Measurements from ENCODE around the gene CISD1.
"Not testable (repeated sequence)": the region's sequence is repeated elsewhere in the genome, so short reads cannot be mapped to it uniquely, and the experiment has no call there.

The CISD1 gene

DNA sequence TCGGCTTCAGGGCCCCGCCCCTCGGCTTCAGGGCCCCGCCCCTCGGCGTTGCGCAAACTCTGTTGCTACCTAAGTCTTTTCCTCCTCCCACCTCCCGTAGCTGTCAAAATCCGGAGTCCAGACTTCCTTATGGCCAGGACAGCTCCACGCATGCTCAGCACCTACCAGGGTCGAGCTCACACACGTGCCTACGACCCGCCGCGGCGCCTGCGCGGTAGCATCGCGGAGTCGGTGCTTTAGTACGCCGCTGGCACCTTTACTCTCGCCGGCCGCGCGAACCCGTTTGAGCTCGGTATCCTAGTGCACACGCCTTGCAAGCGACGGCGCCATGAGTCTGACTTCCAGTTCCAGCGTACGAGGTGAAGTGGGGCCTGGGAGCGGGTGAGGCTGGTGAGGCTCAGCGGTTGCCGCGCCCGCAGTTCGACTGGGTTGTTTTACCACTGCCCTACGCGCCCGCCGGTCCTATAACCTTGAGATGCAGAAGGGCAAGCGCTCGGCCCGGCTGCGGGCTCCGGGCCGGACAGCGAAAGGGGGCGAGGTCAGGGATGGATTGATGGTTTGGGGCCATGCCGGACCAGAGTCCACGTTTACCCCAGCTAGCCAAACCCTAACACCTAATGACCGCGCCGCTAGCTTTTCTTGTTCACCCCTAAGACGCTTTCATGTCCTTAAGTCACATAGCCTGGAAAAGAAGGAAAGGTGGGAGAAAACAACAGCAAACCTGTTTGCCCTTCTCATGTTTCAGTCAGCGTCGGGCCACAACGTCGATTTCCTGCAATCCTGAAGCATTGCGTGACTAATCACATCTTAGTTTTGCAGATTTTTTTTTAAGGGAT is at the start of gene CISD1:
TSS of gene CISD1 (plus strand) at position 217 of the 836 bp plus-strand sequence. CDS start at position 329, 112 bp downstream.
- H3K4me1 ChIP-seq (ENCODE audit: control insufficient read depth, insufficient read depth, low read length): peaks cover 21% of the 10 kb centered on the region
- peak within 1 kb of the TSS; percentile 45; the same call in 1 of the 2 replicates for H3K27ac ChIP-seq (ENCODE audit: low read depth, low read length)
- H3K9ac ChIP-seq (ENCODE audit: low read length): peak within 1 kb of the TSS; percentile 79
- H3K36me3 ChIP-seq (ENCODE audit: control insufficient read depth, insufficient read depth, low read length): no peaks in the 10 kb centered on the region
- no peaks in the 10 kb centered on the region for H3K9me3 ChIP-seq (ENCODE audit: control insufficient read depth, insufficient read depth, low read depth, low read length)
- peak within 1 kb of the TSS; percentile 76 for H3K4me3 ChIP-seq (ENCODE audit: low read depth, low read length)
- H3K27me3 ChIP-seq (ENCODE audit: control insufficient read depth, insufficient read depth, low read length): no peaks in the 10 kb centered on the region

- Histone ChIP-seq H3K4me1 (ENCODE audit: control insufficient read depth, insufficient read depth, low read length) (no peaks in the 10 kb centered on the region), H3K9me3 (ENCODE audit: control insufficient read depth, insufficient read depth, low read depth, low read length) (no peaks in the 10 kb centered on the region), H3K36me3 (ENCODE audit: control insufficient read depth, insufficient read depth, low read length) (no peaks in the 10 kb centered on the region), H3K27me3 (ENCODE audit: control insufficient read depth, insufficient read depth, low read length) (no peaks in the 10 kb centered on the region), H3K4me3 (ENCODE audit: low read depth, low read length) (no peak overlapping the region), H3K9ac (ENCODE audit: low read length) (no peak overlapping the region), H3K27ac (ENCODE audit: low read depth, low read length) (no peak overlapping the region)
Measured at GRCh38 chr10:58219875-58220274, 49.1 kb upstream of the CISD1 start.

DNA sequence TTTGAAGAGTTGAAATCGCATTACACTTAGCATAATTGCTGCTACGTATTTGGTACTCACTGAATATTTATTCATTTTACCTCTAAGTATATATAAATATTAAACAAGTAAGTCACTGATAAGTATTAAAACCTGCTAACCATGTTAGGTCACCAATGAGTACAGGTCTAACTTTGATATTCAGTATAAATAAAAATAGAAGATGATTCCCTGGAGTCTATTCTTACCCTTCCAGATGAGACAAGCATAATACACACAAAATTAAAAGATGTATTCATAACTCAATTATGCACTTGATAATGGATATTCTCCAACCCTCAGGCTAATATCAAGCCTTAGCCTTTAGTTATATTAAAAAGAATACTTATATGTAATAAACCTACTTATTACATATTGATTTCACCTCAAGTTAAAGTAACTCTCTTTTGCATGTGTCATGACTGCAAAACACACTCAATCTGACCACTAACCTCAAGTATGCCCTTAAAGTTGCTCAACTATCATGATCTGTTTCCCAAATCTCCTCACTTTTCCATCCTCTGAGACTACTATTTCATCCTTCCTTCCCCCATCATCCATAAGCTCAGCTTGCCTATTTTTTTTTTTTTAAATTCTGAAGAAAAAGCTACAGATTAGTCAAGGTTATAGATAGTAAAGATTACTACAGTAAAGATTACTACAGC is 48.1 kb upstream of the CISD1 start:
- Histone ChIP-seq H3K27me3 (ENCODE audit: control insufficient read depth, insufficient read depth, low read length) (no peaks in the 10 kb centered on the region), H3K4me3 (ENCODE audit: low read depth, low read length) (no peak overlapping the region), H3K27ac (ENCODE audit: low read depth, low read length) (no peak overlapping the region), H3K4me1 (ENCODE audit: control insufficient read depth, insufficient read depth, low read length) (no peaks in the 10 kb centered on the region), H3K9ac (ENCODE audit: low read length) (no peak overlapping the region), H3K9me3 (ENCODE audit: control insufficient read depth, insufficient read depth, low read depth, low read length) (no peaks in the 10 kb centered on the region), H3K36me3 (ENCODE audit: control insufficient read depth, insufficient read depth, low read length) (peaks cover 3% of the 10 kb centered on the region; the same call in 1 of the 2 replicates)

DNA sequence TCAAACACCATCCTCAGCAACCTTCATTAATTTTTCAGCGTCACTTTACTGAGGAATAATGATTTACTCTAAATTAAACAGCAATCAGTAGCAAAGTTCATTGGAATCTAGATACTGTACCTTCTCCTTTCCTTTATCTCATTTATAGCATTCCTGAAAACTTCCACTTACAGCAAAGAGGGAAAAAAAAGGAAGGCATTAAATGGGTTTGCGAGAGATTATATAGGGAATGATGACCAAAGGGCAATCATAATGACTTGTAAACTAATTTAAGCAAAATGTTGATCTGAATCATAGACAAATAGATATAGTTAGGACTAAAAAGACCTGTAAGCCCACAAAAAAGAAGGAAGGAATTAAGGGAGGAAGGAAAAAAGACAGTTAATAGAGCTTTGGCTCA is 43.3 kb upstream of the CISD1 start:
- H3K27me3 ChIP-seq (ENCODE audit: control insufficient read depth, insufficient read depth, low read length): no peaks in the 10 kb centered on the region
- H3K9ac ChIP-seq (ENCODE audit: low read length): no peak overlapping the region
- H3K4me3 ChIP-seq (ENCODE audit: low read depth, low read length): no peak overlapping the region
- no peaks in the 10 kb centered on the region for H3K9me3 ChIP-seq (ENCODE audit: control insufficient read depth, insufficient read depth, low read depth, low read length)
- H3K36me3 ChIP-seq (ENCODE audit: control insufficient read depth, insufficient read depth, low read length): peaks cover 8% of the 10 kb centered on the region
- no peaks in the 10 kb centered on the region for H3K4me1 ChIP-seq (ENCODE audit: control insufficient read depth, insufficient read depth, low read length)
- no peak overlapping the region for H3K27ac ChIP-seq (ENCODE audit: low read depth, low read length)

DNA sequence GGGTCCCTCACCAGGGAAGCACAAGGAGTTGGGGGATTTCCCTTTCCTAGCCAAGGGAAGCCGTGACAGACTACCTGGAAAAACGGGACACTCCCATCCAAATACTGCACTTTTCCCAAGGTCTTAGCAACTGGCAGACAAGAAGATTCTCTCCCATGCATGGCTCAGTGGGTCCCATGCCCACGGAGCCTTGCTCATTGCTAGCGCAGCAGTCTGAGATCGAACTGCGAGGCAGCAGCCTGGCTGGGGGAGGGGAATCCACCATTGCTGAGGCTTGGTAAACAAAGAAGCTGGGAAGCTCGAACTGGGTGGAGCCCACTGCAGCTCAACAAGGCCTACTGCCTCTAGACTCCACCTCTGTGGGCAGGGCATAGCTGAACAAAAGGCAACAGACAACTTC is 39.1 kb upstream of the CISD1 start:
- not testable (repeated sequence) for H3K9me3 ChIP-seq (ENCODE audit: control insufficient read depth, insufficient read depth, low read depth, low read length); H3K27me3 ChIP-seq (ENCODE audit: control insufficient read depth, insufficient read depth, low read length); H3K4me1 ChIP-seq (ENCODE audit: control insufficient read depth, insufficient read depth, low read length); H3K27ac ChIP-seq (ENCODE audit: low read depth, low read length); H3K36me3 ChIP-seq (ENCODE audit: control insufficient read depth, insufficient read depth, low read length)
- H3K9ac ChIP-seq (ENCODE audit: low read length): peak overlapping the region; percentile 3
- H3K4me3 ChIP-seq (ENCODE audit: low read depth, low read length): peak overlapping the region; percentile 37; the same call in 1 of the 2 replicates

- Histone ChIP-seq H3K27me3 (ENCODE audit: control insufficient read depth, insufficient read depth, low read length) (no peaks in the 10 kb centered on the region), H3K9me3 (ENCODE audit: control insufficient read depth, insufficient read depth, low read depth, low read length) (no peaks in the 10 kb centered on the region; the same call in 1 of the 2 replicates), H3K27ac (ENCODE audit: low read depth, low read length) (peak overlapping the region; percentile 9; the same call in 1 of the 2 replicates), H3K4me1 (ENCODE audit: control insufficient read depth, insufficient read depth, low read length) (peaks cover 17% of the 10 kb centered on the region), H3K9ac (ENCODE audit: low read length) (no peak overlapping the region), H3K4me3 (ENCODE audit: low read depth, low read length) (no peak overlapping the region), H3K36me3 (ENCODE audit: control insufficient read depth, insufficient read depth, low read length) (peaks cover 21% of the 10 kb centered on the region)
Measured at GRCh38 chr10:58237014-58237834, 31.7 kb upstream of the CISD1 start.

DNA sequence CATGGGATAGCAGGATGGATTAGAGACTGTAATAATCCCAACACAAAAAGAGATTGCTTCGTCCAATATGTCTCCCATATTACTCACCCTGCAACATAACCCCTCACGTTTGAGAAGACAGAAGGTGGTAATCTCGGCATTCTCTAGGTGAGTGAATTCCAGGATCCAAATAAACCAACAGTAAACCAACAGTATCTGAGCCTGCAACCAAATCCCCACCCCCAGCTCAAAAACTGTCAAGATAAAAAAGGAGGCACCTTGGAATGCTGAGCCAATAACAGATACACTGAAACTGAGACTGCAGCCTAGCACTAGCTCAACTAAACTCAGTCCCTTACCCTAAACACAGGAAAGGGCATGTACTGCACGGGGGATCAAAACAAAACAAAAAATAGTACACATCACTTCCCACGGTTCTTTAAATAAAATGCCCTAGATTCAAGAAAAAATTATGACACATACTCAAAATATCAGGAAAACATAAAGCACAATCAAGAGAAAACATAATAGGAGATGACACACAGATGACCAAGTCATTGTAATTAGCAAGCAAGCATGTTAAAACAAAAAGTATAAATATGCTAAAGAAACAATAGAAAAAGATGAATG is 29.3 kb upstream of the CISD1 start:
- Histone ChIP-seq H3K4me1 (ENCODE audit: control insufficient read depth, insufficient read depth, low read length) (peaks cover 17% of the 10 kb centered on the region), H3K27me3 (ENCODE audit: control insufficient read depth, insufficient read depth, low read length) (no peaks in the 10 kb centered on the region), H3K4me3 (ENCODE audit: low read depth, low read length) (no peak overlapping the region), H3K27ac (ENCODE audit: low read depth, low read length) (no peak overlapping the region), H3K9me3 (ENCODE audit: control insufficient read depth, insufficient read depth, low read depth, low read length) (peaks cover 16% of the 10 kb centered on the region), H3K9ac (ENCODE audit: low read length) (no peak overlapping the region), H3K36me3 (ENCODE audit: control insufficient read depth, insufficient read depth, low read length) (peaks cover 21% of the 10 kb centered on the region)

DNA sequence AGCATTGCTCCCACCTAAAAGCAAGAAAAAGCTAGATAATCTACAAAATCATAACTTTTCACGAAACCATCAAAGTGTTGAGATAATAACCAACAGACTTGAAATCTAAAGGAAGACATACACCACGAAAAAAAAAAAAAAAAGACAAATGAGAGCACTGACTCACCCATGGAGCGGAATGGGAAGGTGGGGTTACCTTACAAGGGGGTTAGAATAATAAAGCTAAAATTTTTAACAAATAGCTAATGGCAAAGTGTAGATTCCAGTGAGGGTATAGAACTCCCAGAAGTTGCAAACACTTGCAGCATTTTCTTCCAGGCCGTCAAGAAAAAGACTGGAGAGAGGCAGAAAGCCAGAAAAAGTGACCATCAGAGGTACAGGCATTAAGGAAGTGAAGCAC is 28.4 kb upstream of the CISD1 start:
- H3K27ac ChIP-seq (ENCODE audit: low read depth, low read length): 0 out of 2 replicates have a peak overlapping the region, but pooled peaks have one; percentile 8
- H3K4me3 ChIP-seq (ENCODE audit: low read depth, low read length): no peak overlapping the region
- no peak overlapping the region for H3K9ac ChIP-seq (ENCODE audit: low read length)
- H3K9me3 ChIP-seq (ENCODE audit: control insufficient read depth, insufficient read depth, low read depth, low read length): peaks cover 21% of the 10 kb centered on the region
- H3K4me1 ChIP-seq (ENCODE audit: control insufficient read depth, insufficient read depth, low read length): peaks cover 17% of the 10 kb centered on the region
- no peaks in the 10 kb centered on the region for H3K27me3 ChIP-seq (ENCODE audit: control insufficient read depth, insufficient read depth, low read length)
- peaks cover 19% of the 10 kb centered on the region for H3K36me3 ChIP-seq (ENCODE audit: control insufficient read depth, insufficient read depth, low read length)

DNA sequence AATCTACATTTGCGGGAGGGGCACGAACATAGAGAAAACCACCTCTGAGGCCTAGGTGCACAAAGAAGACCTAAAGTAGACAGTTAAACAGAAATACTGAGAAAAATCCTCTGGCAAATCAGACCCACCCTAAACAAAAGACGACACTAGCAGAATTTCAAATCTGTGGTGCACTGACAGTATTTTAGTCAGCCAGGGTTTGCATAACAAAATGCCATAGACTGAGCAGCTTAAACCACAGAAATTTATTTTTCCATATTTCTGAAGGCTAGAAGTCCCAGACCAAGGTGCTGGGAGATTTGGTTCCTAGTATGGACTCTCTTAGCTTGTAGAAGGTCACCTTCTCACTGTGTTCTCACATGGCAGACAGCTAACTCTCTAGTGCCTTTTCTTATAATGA is 27.6 kb upstream of the CISD1 start:
- H3K9me3 ChIP-seq (ENCODE audit: control insufficient read depth, insufficient read depth, low read depth, low read length): peaks cover 21% of the 10 kb centered on the region
- H3K4me1 ChIP-seq (ENCODE audit: control insufficient read depth, insufficient read depth, low read length): peaks cover 17% of the 10 kb centered on the region
- H3K27ac ChIP-seq (ENCODE audit: low read depth, low read length): no peak overlapping the region
- peaks cover 11% of the 10 kb centered on the region for H3K36me3 ChIP-seq (ENCODE audit: control insufficient read depth, insufficient read depth, low read length)
- no peak overlapping the region for H3K4me3 ChIP-seq (ENCODE audit: low read depth, low read length)
- H3K27me3 ChIP-seq (ENCODE audit: control insufficient read depth, insufficient read depth, low read length): no peaks in the 10 kb centered on the region
- H3K9ac ChIP-seq (ENCODE audit: low read length): no peak overlapping the region

DNA sequence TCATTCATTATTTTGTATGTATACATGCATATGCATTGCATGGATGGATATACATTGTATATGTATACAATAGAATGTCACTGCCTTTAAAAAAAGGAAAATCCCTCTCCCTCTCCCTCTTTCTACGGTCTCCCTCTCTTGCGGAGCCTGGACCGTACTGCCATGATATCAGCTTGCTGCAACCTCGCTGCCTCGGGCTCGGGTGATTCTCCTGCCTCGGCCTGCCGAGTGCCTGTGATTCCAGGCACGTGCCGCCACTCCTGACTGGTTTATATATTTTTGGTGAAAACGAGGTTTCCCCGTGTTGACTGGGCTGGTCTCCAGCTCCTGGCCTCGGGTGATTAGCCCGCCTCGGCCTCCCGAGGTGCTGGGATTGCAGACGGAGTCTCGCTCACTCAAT is 25.7 kb upstream of the CISD1 start:
- H3K4me1 ChIP-seq (ENCODE audit: control insufficient read depth, insufficient read depth, low read length): peaks cover 17% of the 10 kb centered on the region
- H3K27ac ChIP-seq (ENCODE audit: low read depth, low read length): no peak overlapping the region
- H3K9ac ChIP-seq (ENCODE audit: low read length): no peak overlapping the region
- peaks cover 21% of the 10 kb centered on the region for H3K9me3 ChIP-seq (ENCODE audit: control insufficient read depth, insufficient read depth, low read depth, low read length)
- H3K27me3 ChIP-seq (ENCODE audit: control insufficient read depth, insufficient read depth, low read length): no peaks in the 10 kb centered on the region
- H3K4me3 ChIP-seq (ENCODE audit: low read depth, low read length): no peak overlapping the region
- no peaks in the 10 kb centered on the region for H3K36me3 ChIP-seq (ENCODE audit: control insufficient read depth, insufficient read depth, low read length)

Measured in HUES6 (cell line).